PC-9 (cell line): ENCODE data around the gene EIF4E1B.
"Not testable (repeated sequence)": the region's sequence is repeated elsewhere in the genome, so short reads cannot be mapped to it uniquely, and the experiment has no call there.

Experiments
- EZH2 ChIP-seq: fragments of 200-600 bp; sonication (generic); IDR thresholded peaks from 2 replicates; pipeline ENCODE4 v1.8.0; 2017; ENCODE audit warnings: antibody characterized with exemption, low read depth
- TF ChIP-seq, protein P1 (sequence below): fragments of 200-600 bp; sonication (generic); conservative IDR thresholded peaks from 2 replicates; pipeline ENCODE4 v1.6.1; 2017; ENCODE audit warnings: mixed run types, antibody characterized with exemption, mild to moderate bottlenecking, moderate library complexity

DNA sequence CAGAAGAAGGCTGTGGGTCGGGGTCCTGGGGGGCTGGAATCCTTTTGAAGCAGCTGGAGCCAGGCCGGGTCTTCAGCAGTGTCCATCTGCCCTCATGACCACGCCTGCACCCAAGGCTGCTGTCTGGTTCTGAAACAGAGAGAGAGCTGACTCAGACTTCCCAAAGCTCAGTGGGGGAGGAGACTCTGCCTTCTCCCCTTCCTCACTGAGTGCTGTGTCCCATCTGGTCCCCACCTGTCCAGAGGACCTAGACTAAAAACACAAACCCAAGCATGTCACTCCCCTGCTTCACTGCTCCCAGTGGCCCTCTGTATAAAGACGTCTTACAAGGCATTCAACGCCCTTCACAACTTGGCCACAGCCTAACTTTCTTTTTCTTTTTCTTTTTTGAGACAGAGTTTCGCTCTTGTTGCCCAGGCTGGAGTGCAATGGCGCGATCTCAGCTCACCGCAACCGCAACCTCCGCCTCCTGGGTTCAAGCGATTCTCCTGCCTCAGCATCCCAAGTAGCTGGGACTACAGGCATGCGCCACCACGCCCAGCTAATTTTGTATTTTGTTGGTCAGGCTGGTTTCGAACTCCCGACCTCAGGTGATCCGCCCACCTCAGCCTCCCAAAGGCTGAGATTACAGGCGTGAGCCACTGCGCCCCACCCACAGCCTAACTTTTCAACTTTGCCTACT is 30.6 kb upstream of the EIF4E1B start:
- TF ChIP-seq, protein P1, sequence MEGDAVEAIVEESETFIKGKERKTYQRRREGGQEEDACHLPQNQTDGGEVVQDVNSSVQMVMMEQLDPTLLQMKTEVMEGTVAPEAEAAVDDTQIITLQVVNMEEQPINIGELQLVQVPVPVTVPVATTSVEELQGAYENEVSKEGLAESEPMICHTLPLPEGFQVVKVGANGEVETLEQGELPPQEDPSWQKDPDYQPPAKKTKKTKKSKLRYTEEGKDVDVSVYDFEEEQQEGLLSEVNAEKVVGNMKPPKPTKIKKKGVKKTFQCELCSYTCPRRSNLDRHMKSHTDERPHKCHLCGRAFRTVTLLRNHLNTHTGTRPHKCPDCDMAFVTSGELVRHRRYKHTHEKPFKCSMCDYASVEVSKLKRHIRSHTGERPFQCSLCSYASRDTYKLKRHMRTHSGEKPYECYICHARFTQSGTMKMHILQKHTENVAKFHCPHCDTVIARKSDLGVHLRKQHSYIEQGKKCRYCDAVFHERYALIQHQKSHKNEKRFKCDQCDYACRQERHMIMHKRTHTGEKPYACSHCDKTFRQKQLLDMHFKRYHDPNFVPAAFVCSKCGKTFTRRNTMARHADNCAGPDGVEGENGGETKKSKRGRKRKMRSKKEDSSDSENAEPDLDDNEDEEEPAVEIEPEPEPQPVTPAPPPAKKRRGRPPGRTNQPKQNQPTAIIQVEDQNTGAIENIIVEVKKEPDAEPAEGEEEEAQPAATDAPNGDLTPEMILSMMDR: not testable (repeated sequence)
- TF ChIP-seq EZH2: not testable (repeated sequence)
